Activated T-cell treated with anti-CD3 and anti-CD28 coated beads, Interleukin-2, amount 50 U/mL, for 4 hours (primary cell): ENCODE data around the gene CPNE8. TPM values are rescaled to one million over a fixed set of nuclear protein-coding genes. Genes with fewer than 3 reads are reported as not detected.

Experiments
- ATAC-seq, 2 donors: fragments of 200-7000 bp; cut with Tn5 transposase; one replicate each; pipeline ENCODE4 v1.10.0; 2021
- DNase-seq: peaks from one replicate; pipeline ENCODE4 v3.0.0-alpha.2; 2020
- H3K27me3 Mint-ChIP-seq: one replicate; pipeline ENCODE4 v1.8.0; 2021; ENCODE audit warnings: low read depth, mixed read lengths
- H3K36me3 Mint-ChIP-seq: one replicate; pipeline ENCODE4 v1.8.0; 2022; ENCODE audit warnings: mixed read lengths; ENCODE audit not compliant: insufficient read depth
- H3K4me1 Mint-ChIP-seq: one replicate; pipeline ENCODE4 v1.8.0; 2021; ENCODE audit warnings: low read depth, mixed read lengths
- H3K4me3 Mint-ChIP-seq: one replicate; pipeline ENCODE4 v1.8.0; 2021; ENCODE audit warnings: mild to moderate bottlenecking, moderate library complexity, mixed read lengths
- H3K9me3 Mint-ChIP-seq: one replicate; pipeline ENCODE4 v1.8.0; 2021; ENCODE audit warnings: mixed read lengths
- total RNA-seq, 3 donors: library from RNA; stranded (reverse); gene quantifications; one replicate each; pipeline ENCODE4 v1.2.1, GENCODE V29; 2021

Gene CPNE8
- 1 to 10 TPM; 1.5 to 5.6 (median 2.2) TPM for total RNA-seq

- no peaks in the 10 kb centered on the region for H3K36me3 Mint-ChIP-seq
- peak; percentile 38 to 41 for ATAC-seq
These were observed at the start of gene CPNE8 for GRCh38 chr12:38905480-38906351. TSS of gene CPNE8 (minus strand) at chr12:38905591. CDS start at chr12:38905534, 57 bp downstream.

GRCh38 chr12:38954238-38954873 lies 49.0 kb upstream of the CPNE8 start:
- Mint-ChIP-seq H3K4me1 (no peaks in the 10 kb centered on the region), H3K4me3 (no peak overlapping the region), H3K36me3 (no peaks in the 10 kb centered on the region), H3K27me3 (no peaks in the 10 kb centered on the region), H3K9me3 (no peaks in the 10 kb centered on the region)
- DNase-seq (no peak), ATAC-seq (no peak)

More at GRCh38 chr12:38905480-38906351, at the start of gene CPNE8:
- peak; percentile 16 for DNase-seq
- peaks cover 32% of the 10 kb centered on the region for H3K4me1 Mint-ChIP-seq
- peak within 1 kb of the TSS; percentile 89 for H3K4me3 Mint-ChIP-seq
- peaks cover 11% of the 10 kb centered on the region for H3K27me3 Mint-ChIP-seq
- no peaks in the 10 kb centered on the region for H3K9me3 Mint-ChIP-seq

GRCh38 chr12:38949363-38949762 lies 44.0 kb upstream of the CPNE8 start:
- ATAC-seq (no peak), DNase-seq (no peak)
- no peaks in the 10 kb centered on the region for H3K36me3 Mint-ChIP-seq
- H3K4me1 Mint-ChIP-seq: no peaks in the 10 kb centered on the region
- no peaks in the 10 kb centered on the region for H3K27me3 Mint-ChIP-seq
- peaks cover 7% of the 10 kb centered on the region for H3K9me3 Mint-ChIP-seq
- no peak overlapping the region for H3K4me3 Mint-ChIP-seq

- DNase-seq (no peak), ATAC-seq (no peak)
- Mint-ChIP-seq H3K27me3 (peaks cover under 1% of the 10 kb centered on the region), H3K36me3 (no peaks in the 10 kb centered on the region), H3K9me3 (peaks cover 9% of the 10 kb centered on the region), H3K4me3 (no peak overlapping the region), H3K4me1 (peaks cover 2% of the 10 kb centered on the region)
These were observed 29.3 kb upstream of the CPNE8 start for GRCh38 chr12:38934686-38935085.

- Mint-ChIP-seq H3K4me3 (no peak overlapping the region), H3K9me3 (peaks cover 9% of the 10 kb centered on the region), H3K27me3 (peaks cover 4% of the 10 kb centered on the region), H3K36me3 (no peaks in the 10 kb centered on the region), H3K4me1 (peaks cover 2% of the 10 kb centered on the region)
- DNase-seq: no peak
- ATAC-seq: no peak
These were observed 28.7 kb upstream of the CPNE8 start for GRCh38 chr12:38934078-38934584.

- ATAC-seq (no peak), DNase-seq (no peak)
- Mint-ChIP-seq H3K4me1 (peaks cover 2% of the 10 kb centered on the region), H3K27me3 (peaks cover 7% of the 10 kb centered on the region), H3K4me3 (no peak overlapping the region), H3K9me3 (no peaks in the 10 kb centered on the region), H3K36me3 (no peaks in the 10 kb centered on the region)
These were observed 26.9 kb upstream of the CPNE8 start for GRCh38 chr12:38932320-38932719.

GRCh38 chr12:38931461-38931860 lies 26.1 kb upstream of the CPNE8 start:
- Mint-ChIP-seq H3K4me3 (no peak overlapping the region), H3K36me3 (no peaks in the 10 kb centered on the region), H3K4me1 (peaks cover 2% of the 10 kb centered on the region), H3K9me3 (no peaks in the 10 kb centered on the region), H3K27me3 (peaks cover 7% of the 10 kb centered on the region)
- DNase-seq (no peak), ATAC-seq (no peak)

GRCh38 chr12:38930990-38931389 lies 25.6 kb upstream of the CPNE8 start:
- H3K4me1 Mint-ChIP-seq: peaks cover 2% of the 10 kb centered on the region
- peaks cover 7% of the 10 kb centered on the region for H3K27me3 Mint-ChIP-seq
- no peaks in the 10 kb centered on the region for H3K36me3 Mint-ChIP-seq
- no peak overlapping the region for H3K4me3 Mint-ChIP-seq
- no peaks in the 10 kb centered on the region for H3K9me3 Mint-ChIP-seq
- no peak for ATAC-seq
- no peak for DNase-seq

GRCh38 chr12:38926501-38926900 lies 21.1 kb upstream of the CPNE8 start:
- Mint-ChIP-seq H3K4me1 (no peaks in the 10 kb centered on the region), H3K36me3 (no peaks in the 10 kb centered on the region), H3K27me3 (peaks cover 10% of the 10 kb centered on the region), H3K9me3 (no peaks in the 10 kb centered on the region), H3K4me3 (no peak overlapping the region)
- no peak for ATAC-seq
- DNase-seq: no peak

GRCh38 chr12:38921025-38921677 lies 15.8 kb upstream of the CPNE8 start:
- peak; percentile 56 to 69 for ATAC-seq
- H3K27me3 Mint-ChIP-seq: peaks cover 3% of the 10 kb centered on the region
- H3K36me3 Mint-ChIP-seq: no peaks in the 10 kb centered on the region
- H3K9me3 Mint-ChIP-seq: no peaks in the 10 kb centered on the region
- no peak overlapping the region for H3K4me3 Mint-ChIP-seq
- no peak for DNase-seq
- no peaks in the 10 kb centered on the region for H3K4me1 Mint-ChIP-seq

- no peak for ATAC-seq
- H3K4me1 Mint-ChIP-seq: no peaks in the 10 kb centered on the region
- peaks cover 5% of the 10 kb centered on the region for H3K27me3 Mint-ChIP-seq
- no peaks in the 10 kb centered on the region for H3K36me3 Mint-ChIP-seq
- DNase-seq: no peak
- H3K4me3 Mint-ChIP-seq: no peak overlapping the region
- H3K9me3 Mint-ChIP-seq: no peaks in the 10 kb centered on the region
These were observed 13.8 kb upstream of the CPNE8 start for GRCh38 chr12:38919191-38919590.

- H3K9me3 Mint-ChIP-seq: no peaks in the 10 kb centered on the region
- no peak for DNase-seq
- no peaks in the 10 kb centered on the region for H3K4me1 Mint-ChIP-seq
- ATAC-seq: no peak
- no peak overlapping the region for H3K4me3 Mint-ChIP-seq
- H3K36me3 Mint-ChIP-seq: no peaks in the 10 kb centered on the region
- peaks cover 4% of the 10 kb centered on the region for H3K27me3 Mint-ChIP-seq
These were observed 10.2 kb upstream of the CPNE8 start for GRCh38 chr12:38915429-38916182.

- H3K4me1 Mint-ChIP-seq: peaks cover 3% of the 10 kb centered on the region
- no peaks in the 10 kb centered on the region for H3K9me3 Mint-ChIP-seq
- no peak overlapping the region for H3K4me3 Mint-ChIP-seq
- no peak for ATAC-seq
- DNase-seq: no peak
- peaks cover 8% of the 10 kb centered on the region for H3K27me3 Mint-ChIP-seq
- no peaks in the 10 kb centered on the region for H3K36me3 Mint-ChIP-seq
These were observed 6.7 kb upstream of the CPNE8 start for GRCh38 chr12:38912116-38912515.

GRCh38 chr12:38911611-38912010 lies 6.2 kb upstream of the CPNE8 start:
- Mint-ChIP-seq H3K27me3 (peaks cover 11% of the 10 kb centered on the region), H3K36me3 (no peaks in the 10 kb centered on the region), H3K9me3 (no peaks in the 10 kb centered on the region), H3K4me1 (peaks cover 7% of the 10 kb centered on the region), H3K4me3 (no peak overlapping the region)
- DNase-seq: no peak
- ATAC-seq: no peak
